Stimulated activated CD8-positive, alpha-beta memory T cell treated with anti-CD3 and anti-CD28 coated beads, Interleukin-12 subunit alpha, Interleukin-12 subunit beta, amount 100 ng/mL, for 24 hours (primary cell): ENCODE measurements around the gene SCUBE1.

Source experiments
- DNase-seq: peaks from one replicate; pipeline ENCODE4 v3.0.0-alpha.2; 2020; ENCODE audit errors: extremely low read depth

SCUBE1 gene

DNA sequence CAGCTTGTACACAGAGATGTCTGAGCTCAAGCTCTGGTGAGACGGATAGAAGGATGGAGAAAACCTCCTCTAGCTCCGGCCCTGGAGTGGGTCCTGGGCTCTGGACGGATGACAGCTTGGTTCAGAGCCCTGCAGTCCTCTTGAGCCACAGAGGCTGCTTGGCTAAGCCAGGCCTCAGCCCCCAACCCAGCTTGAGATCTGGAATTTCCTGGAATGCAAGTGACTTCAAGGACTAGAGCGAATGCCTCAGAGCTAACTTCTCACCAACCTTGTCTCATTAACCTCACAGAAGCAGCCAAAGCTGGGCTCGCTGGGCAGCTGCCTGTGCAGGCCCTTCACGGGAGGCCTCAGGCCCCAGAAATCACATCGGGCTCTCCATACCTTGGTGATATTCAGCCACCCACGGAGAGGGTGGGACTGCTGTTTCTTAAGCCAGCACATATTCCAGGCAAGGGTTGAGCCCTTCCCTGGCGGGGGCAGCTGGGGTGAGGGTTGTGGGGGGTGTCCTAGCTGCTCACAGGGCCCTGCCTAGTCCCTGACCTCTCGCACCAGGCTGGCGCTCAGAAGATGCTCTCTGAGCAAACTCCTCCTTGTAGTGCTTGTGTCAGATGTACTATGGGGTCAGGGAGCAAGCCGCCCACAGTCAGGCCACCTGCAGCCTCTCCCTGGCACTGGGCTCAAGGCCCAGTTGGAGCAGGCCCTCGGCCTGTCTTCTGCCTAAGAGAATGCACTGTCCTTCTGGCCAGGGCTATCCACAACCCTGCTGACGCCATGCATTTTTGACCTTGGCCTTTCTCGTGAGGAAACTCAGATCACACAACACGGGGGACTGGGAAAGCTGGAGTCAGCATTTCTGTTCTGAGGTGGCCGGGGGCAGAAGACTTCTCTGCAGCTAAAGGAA, 82.6 kb downstream of the SCUBE1 start:
- DNase-seq, result no peak

DNA sequence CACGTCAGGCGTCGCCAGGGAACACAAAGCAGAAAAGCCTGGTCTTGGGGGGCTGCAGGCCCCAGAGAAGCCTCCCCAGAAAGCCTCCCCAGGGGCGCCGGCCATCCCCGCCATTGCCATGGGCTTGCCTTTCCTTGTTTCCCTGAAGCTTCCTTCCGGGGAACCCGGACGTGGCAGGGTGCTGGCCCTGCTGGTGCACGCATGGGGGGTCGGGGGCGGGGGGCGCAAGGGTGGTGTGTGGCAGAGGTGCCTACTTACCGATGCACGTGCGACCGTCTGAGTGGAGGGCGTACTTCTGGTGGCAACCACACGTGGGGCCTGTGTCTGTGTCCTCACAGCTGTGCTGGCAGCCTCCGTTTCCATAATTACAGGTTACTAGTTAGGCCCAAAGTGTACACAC, 85.2 kb downstream of the SCUBE1 start:
- DNase-seq, result no peak

DNA sequence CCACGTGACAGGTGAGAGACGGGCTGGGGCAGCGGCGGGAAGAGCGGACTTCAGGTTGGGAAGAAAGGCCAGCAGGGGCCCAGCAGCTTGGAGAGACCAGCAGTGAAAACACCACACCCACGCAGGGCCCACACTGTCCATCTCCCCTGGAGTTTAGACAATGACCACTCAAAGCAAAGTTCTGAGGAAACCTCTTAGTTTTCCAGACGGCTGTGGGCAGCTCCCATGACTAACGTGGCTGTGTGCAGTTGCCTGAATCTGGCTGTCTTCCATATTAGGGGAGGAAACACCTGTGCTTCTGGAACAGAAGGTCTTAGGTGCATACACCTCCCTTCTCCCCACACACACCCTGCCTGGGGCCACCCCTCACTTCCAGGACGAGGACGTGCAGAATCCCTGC, 85.6 kb downstream of the SCUBE1 start:
- no peak for DNase-seq

DNA sequence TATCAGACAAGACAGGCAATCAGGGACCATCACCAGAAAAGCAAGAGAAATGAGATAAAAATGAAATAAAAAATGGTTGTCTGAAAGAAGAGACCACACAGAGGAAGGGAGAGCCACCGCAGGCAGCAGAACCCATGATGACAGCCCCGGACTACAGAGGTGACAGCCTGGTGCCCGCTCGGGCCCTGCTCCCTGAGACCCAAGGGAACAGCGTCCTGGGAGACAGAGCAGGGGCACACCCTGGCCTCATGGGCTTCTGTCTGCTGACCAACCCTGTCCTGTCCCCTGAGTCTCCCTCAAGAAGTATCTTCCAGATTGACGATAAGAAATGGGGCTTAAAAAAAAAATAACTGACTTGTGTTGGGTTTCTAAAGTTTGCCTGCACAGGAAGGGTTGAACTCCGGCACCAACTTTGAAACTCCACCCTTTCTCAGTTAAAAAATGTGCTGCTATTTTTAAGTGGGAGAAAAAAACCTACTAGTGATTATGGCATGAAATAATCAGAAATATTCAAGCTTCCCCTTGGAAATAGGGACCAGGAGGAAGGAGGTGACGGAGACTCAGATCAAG, 86.1 kb downstream of the SCUBE1 start:
- DNase-seq, result no peak

DNA sequence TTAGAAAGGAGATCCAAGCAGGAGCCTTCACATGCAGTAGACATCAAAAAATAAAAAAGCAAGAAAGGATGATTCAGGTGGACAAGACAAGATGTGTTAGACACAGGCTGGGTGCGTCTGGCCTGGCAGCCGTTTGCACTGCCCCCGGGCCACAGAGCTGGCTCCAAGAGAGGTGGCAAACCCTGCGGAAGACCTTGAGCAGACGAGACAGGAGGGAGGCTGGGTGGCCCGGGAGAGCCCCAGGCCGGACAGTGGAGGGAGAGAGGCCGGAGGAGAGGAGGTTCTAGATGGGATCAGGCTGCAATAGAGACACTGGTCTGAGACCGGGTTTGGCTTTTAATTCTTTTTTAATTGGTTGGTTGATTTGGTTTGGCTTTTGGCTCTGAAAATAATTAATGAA, 86.6 kb downstream of the SCUBE1 start:
- no peak for DNase-seq

DNA sequence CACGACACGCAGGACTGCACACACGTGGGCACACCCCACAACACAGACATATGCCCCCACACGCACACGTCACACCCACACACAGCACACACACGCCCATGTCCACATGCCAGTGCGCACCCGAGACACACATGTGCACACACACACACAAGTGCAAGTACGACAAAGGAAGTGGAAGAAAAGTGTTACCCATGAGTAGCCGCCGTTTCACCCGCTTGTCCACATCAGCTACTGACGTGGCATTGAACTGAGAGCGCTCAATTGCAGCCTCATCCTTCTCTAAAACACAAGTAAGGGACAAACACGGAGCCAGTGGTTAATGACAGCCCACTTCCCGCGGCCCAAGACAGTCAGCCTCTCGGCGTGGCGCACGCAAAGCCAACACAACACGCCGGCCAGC, 87.9 kb downstream of the SCUBE1 start:
- no peak for DNase-seq

DNA sequence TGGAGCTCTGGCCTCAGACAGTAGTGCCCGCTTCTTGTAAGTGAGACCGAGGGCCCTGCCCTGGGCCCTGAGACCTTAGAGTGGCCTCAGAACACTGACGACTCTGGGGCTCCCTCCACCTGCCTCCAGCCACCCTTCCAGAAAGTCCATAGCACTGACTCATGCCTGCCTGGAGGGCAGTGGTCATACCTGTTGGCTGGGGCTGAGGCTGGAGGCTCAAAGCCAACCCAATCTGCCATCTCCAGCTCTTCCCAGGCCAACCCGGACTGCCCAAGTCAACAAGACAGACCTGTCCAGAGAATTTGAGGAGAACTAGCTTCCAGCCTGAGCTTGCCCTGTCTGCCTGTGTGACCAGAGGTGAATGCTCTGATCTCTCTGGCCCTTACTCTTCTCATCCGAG, 89.3 kb downstream of the SCUBE1 start:
- DNase-seq, result no peak

DNA sequence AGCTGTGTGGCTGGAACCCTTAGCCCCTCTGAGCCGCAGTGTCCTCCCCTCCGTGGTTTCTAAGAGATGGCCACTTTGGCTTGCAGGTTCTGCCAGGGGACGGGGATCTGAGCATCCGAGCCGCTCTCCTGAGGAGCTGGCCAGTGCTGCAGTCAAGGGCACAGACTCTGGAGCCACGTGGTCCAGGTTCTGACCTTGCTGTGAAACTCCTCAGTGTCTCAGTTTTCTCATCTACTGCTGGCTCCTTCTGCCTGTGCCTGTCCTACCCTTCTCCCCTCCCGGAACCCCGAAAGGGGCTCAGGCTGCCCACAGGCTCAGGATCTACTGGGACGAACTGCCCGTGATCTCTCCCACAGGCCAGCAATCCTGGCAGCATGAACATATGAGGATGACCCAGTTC, 90.9 kb downstream of the SCUBE1 start:
- DNase-seq, result no peak

DNA sequence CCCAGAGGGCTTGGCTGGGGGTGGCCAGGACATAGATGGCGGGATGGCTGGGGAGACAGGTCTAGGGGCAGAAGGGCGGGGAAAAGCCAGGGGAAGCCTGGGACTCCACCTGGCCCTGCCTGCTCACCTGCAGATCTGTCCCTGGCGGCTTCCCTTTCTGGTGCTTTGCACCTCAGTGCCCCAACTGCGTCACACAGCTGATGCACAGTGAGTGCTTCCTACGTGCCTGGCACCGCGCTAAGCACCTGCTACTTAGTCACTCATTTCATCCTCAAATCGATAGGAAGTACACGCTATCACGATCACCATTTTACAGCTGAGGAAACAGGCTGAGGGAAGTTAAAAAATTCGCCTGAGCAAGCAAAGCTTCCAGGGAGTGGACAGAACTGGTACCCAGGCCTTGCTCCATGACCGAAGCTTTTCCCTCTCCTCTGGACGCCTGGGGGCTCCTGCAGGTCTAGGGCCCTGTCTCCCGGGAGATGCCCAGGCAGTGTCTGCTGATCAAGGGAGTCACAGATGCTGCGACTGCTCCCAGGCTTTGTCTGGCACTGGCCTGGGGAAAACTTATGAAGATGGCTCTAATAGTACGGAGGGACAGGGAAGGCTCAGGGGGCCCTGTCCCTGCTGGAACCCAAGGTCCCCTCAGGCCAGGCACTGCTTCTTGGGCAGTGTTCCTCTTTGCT, 93.2 kb downstream of the SCUBE1 start:
- no peak for DNase-seq

DNA sequence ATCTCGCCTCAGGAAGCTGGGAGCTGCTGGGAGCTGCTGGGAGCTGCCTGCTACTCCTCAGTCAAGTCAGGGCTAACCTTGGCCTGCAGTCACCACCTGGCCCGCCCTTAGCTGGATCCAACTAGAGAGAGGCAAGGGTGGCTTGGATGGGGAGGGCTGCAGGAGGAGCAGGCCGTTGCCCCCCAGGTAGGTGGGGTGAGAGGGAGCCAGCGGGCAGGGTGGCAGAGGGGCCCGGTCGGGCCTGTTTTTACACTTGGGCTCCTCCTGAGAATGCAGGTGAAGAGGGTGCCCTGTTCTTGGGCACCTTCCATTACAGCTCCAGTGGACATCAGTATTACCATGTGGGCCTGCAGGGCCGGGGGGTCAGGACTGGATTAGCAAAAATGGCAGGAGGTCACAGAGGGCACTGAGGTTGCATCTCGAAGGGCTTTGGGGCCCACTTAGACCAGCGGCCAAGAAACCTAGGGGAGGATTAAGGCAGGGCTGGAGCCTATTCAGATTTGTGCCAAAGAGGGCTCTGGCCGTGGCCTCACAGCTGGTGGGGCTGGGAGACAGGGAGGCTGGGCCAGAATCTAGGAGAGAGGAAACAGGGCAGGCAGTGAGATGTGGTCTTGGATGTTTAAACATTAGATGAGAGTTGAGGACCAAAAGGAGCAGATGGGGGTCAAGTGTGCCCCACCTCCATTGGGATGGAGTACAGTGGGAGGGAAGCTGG, 95.5 kb downstream of the SCUBE1 start:
- no peak for DNase-seq

DNA sequence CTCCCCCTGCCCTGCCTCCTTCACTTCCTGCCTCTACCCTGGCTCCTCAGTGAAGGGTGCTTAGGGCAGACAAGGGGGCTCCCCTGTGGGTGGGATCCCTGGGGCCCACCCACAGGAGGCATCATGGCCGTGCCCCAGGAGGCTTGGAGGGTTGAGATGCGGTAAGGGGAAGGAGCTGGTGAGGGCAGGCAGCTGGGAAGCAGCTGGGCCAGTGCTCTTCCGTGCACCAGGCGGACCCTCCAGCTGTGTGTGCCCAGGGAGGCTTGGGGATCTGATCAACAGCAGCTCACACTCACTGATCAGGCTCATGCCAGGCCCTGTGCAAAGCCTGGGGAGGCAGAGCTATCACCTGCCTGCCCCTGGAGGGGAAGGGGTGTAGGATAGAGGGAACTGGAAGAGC, 97.0 kb downstream of the SCUBE1 start:
- DNase-seq, result no peak

DNA sequence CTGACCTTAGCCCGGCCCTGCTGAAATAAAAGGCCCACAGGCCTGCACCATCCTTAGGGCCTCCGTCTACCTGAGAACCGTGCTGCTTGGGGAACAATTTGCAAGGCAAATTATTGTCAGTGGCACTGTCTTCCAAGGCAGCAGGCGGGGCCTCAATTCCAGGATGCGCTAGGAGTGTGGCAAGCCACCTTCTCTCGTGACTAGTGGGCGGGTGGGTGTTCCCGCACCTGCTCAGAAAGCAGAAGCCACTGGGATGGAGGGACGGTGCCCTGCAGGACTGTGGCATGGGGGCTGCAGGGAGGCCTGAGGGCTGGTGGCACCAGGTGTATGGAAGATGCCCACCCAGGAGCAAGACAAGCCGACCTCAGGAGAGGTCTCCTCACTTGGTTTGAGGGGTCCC, 97.5 kb downstream of the SCUBE1 start:
- no peak for DNase-seq

DNA sequence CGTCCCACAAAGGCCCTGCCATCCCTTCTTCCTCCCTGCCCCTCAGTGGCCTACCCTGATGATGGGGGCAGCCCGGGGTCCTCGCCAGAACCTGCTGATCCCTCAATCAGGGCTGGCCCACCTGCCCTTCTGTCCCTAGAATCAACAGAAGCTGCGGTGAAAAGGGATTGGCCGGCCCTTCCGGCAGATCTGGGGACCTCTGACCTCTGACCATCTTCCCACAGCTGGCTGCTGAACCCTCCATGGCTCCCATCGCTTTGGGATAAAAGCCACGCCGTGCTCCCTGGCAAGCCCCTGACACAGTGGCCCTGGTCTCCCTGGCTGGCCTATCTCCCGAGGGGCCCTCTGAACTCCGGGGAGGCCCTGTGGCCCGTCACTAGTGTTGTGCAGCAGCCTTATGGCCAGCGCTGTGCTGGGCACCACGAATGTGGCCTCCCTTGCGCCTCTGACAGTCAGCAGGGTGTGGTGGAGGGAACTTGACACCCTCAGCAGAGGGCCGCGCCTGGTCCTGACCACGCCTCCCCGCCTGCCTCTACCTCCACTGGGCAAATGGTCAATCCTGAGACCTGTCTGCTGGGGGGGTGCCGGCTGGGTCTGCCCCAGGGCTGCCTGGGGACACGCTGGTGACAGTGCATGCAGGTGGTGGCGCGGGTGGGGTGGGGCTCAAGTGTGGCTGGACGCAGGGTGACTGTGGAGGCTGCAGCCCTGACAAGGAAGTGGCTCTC, 98.2 kb downstream of the SCUBE1 start:
- no peak for DNase-seq

DNA sequence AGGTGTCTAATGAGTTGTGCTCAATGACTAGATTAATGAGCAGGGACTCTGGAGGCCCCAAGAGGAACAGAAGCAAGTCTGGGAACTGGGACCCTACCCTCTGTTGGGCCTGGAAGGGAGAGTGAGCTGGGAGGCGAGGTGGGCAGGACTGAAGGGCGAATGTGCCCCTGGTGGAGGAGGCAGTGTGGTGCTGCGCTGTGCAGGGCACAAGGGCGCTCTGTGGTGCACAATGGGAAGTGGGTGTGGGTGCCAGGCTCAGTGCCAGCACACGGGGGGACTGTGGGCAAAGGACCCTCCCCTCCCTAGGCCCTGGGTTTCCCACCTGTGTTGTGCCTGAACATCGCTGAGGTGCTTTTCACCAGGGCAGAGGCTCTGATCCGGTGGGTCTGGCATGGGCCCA, 98.8 kb downstream of the SCUBE1 start:
- DNase-seq, result no peak

DNA sequence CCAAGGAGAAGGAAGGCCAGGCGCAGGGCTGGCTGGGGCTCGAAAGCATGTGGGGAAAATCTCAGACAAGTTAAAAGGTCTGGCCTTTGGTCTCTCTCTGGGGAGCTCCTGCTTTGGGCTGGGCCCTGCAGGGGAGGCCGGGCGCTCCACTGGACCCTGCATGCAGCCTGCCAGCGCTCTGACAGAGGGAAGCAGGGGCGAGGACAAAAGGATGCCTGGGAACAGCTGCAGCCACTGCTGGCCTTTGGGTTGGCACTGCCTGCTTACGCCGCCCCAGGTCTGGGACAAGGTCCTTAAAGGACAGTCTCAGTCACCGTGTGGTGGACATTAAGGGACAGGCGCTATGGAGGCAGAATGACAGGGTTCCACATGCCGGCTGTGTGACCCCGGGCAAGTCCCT, 99.8 kb downstream of the SCUBE1 start:
- no peak for DNase-seq

DNA sequence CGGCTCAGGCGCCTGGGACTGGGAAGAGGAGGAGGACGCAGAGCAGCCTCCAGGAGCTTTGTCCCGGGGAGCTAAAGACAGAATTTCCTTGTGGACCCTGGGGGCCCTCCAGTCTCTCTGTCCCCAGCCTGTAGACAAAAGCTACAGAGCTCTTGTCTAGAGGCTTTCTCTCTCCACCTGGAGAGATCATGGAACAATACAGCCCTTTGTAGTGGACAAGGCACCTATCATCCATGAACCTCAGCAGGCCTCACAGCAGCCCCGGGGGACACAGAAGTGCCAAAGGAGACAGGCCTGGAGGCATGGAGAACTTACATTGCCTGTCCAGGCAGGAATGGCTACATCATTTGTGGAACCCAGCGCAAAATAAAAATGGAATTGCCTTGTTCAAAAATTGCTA, 100.5 kb downstream of the SCUBE1 start:
- DNase-seq, result no peak

DNA sequence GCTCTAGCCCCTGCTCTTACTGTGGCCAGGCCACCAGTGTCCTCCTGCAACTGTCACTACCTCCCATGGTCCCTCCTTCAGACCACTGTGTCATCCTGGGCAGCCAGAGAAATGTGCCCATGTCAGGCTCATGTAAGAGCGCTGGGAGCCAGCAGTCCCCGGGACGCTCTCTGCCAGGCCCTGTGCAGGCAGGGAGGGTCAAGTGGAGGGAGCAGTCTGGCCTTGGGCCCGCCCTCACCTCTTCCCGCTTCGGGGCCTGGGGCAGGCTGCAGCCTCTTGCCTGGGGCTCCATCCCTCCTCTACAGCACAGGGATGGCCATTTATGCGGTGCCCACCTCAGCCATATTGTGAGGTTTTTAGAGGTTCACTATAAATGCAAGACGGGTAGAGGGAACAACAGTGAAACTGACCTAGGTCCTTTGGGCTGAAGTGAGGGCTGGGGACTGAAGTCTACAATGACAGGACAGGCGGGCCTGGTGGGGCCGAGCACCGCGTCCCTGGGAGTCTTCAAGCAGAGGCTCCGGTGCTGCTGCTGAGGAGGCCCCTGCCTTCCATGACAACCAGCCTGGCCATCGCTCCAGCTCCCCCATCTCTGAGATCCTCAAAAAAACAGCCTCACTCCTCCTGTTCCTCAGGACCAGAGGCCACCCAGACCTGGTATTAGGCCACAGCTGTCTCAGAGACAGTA, 101.3 kb downstream of the SCUBE1 start:
- no peak for DNase-seq

DNA sequence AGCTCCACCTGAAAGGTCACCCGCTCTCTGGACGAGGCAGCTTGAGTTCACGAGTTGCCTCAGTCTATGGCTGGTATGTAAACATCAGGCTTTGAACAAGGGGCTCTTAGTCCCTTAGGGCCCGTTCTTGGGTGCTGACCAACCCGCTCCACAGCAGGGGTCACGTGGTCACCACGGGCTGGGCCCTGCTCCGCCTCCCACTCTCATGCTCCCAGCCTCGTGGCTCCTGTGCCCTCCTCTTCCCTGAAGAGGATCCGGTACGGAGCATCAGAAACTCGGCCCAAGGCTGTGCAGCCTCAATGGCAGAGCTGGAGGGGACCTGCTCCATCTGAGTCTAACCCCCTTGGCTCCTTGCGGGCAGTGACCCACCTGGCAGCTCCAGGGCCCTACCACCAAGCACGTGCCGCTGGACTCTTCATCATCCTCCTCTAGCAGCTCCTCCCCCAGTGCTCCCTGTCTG, 102.0 kb downstream of the SCUBE1 start:
- DNase-seq, result no peak

DNA sequence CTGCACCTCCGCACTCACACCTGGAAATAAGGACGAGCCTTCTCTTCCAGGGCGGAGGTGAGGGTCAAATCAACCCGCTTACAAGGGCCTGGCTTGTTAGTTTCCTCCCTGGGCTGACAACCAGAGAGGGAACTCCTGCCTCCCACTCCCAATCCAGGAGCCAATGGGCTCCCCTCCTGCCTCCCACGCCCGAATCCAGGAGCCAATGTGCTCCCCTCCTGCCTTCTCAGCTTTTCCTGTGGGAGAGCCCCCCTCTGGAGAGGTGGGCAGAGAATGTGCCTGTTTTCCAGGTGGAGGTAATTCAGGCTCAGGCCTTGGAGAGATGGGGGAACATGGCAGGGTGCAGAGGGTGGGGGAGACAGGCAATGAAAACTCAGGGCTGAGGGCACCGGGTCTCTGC, 102.6 kb downstream of the SCUBE1 start:
- DNase-seq, result no peak

DNA sequence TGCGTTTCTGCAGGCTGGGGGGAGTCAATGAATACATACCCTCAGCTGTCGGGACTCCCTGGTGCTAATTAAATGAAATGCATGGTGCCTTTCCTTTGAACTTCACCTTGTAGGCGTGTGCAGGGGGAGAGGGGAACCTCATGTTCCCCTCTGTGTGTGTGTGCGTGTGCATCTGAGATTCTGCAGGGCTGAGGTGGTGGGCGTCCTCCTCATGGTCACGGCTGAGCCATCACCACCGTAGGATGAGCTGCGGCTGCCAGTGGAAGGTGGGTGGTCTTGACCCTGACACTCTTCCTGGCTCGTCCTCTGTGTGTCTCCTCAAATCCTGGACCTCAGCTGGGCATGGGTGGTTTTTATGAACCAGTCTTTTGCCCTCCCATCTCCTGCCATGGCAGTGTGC, 103.2 kb downstream of the SCUBE1 start:
- no peak for DNase-seq

DNA sequence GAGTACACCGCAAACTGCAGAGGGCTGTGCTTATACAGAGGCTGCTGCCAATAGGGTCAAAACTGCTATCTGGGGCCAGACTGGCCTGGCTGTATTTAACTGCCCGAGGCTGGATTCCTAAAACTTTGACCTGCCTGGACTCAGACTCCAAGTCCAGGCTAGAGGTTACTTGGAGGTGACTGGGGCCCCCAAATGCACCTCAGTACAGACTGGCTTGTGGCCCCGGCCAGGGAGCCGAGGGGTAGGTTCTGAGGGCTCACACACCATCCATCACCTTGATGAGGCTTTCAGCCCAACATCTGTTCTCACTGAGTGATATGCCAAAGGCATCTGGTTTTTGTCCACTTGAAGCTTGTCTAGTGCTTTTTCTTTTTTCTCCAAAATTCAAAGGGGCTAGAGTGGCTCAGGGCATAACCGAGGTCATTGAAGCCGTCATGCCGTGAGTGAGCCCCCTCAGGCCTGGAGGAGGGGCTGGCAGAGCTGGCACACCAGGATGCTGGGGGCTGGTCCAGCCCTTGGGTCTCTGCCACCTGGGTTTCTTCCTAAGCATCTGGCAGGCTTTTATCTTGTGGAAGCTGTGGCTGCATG, 103.9 kb downstream of the SCUBE1 start:
- DNase-seq, result no peak
